Breast epithelium (tissue), 3 donors: ENCODE data around the gene CCDC6.

Source experiments
- POLR2A ChIP-seq: fragments of 450-650 bp; IDR thresholded peaks from one replicate; pipeline ENCODE4 v1.6.1; 2016; ENCODE audit warnings: antibody characterized with exemption, mild to moderate bottlenecking, moderate library complexity
- TF ChIP-seq, protein P1 (sequence below), 3 donors: fragments of 450-650 bp; IDR thresholded peaks; one replicate each; pipeline ENCODE4 v1.5.1; 2016 to 2017; ENCODE audit warnings: antibody characterized with exemption in 3 of 3, mild to moderate bottlenecking in 3 of 3, moderate library complexity in 3 of 3

DNA sequence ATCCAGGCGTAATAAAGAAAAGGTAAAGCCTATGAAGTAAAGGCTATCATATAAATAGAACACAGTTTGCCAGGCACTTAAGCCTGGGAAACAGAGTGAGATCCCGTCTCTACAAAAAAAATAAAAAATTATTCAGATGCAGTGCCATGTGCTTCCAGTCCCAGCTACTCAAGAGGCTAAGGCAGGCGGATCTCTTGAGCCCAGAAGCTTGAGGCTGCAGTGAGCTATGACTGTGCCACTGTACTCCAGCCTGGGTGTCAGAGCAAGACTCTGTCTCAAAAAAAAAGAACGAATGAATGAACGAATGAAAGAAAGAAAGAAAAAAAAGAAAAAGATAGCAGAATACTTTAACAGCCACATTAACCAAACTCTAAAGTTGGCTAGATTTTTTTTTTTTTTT, 85.9 kb downstream of the CCDC6 start:
- TF ChIP-seq, protein P1, sequence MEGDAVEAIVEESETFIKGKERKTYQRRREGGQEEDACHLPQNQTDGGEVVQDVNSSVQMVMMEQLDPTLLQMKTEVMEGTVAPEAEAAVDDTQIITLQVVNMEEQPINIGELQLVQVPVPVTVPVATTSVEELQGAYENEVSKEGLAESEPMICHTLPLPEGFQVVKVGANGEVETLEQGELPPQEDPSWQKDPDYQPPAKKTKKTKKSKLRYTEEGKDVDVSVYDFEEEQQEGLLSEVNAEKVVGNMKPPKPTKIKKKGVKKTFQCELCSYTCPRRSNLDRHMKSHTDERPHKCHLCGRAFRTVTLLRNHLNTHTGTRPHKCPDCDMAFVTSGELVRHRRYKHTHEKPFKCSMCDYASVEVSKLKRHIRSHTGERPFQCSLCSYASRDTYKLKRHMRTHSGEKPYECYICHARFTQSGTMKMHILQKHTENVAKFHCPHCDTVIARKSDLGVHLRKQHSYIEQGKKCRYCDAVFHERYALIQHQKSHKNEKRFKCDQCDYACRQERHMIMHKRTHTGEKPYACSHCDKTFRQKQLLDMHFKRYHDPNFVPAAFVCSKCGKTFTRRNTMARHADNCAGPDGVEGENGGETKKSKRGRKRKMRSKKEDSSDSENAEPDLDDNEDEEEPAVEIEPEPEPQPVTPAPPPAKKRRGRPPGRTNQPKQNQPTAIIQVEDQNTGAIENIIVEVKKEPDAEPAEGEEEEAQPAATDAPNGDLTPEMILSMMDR (IDR thresholded peaks at IDR 0.05) = no peak
- no peak for TF ChIP-seq POLR2A
